ENCODE data around the gene ZNF621. TPM values are rescaled to one million over a fixed set of nuclear protein-coding genes. Genes with fewer than 3 reads are reported as not detected.

Gene ZNF621
- total and polyA plus RNA-seq, 9 of the 15 experiments (the other 6 are each of a cell fraction or from before 2014, with no cell fraction given): 4.7 to 28.9 (median 20.6) TPM

DNA sequence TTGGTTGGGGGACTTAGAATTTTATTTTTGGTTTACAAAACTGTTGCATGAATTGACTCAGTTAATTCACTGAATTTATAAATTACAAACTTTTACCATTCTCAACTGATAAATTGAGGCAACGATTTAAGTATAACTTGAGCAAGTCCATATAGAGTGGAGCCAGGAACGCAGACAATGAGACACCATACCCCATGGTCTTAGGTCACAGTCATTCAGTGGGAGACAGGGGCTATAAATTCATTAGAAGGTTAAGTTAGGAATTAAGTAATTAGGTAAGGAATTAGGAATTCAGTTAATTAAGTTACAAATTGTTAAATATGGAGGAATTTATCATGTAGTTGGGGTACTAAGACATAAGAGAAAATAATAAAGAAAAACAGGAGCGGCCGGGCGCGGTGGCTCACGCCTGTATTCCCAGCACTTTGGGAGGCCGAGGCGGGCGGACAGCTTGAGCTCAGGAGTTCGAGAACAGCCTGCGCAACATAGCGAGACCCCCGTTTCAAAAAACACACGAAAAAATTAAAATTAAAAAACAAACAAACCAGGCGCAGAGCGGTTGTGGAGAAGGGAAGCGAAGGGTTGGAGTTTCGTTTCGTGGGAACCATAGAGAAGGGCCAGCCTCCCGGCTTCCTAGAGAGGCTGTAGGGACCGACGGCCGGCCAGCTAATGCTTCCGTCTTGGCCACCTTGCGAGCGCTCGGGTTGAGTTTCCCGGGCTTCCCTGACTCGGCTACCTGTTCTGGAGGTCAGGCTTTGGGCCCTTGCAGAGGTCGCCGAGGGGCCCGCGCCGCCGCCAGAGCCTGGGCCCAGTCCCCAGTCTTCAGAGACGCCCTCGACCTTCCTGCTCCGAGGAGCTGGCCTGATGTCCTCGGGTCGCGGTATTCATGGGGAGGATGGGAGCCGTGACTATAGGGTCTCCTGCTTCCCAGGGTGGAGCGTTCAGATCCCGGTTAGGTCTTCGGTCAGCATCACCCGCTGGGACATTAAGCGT lies 48.0 kb upstream of the ZNF621 start, which contains the start of gene ZNF619 (continued):
- TF ChIP-seq TAF1 (IDR thresholded peaks at IDR 0.05; ENCODE audit: control insufficient read depth, extremely low read depth, insufficient read depth, low read length, severe bottlenecking): peak; percentile 93
- no peak for TF ChIP-seq CBX8 (IDR thresholded peaks at IDR 0.05; ENCODE audit: borderline replicate concordance, extremely low read depth, low read depth, low read length, poor library complexity, severe bottlenecking)
- TF ChIP-seq SP2 (IDR thresholded peaks at IDR 0.05; ENCODE audit: extremely low read depth, low read depth, low read length, poor library complexity, severe bottlenecking): peak; percentile 93
- peak; percentile 97 for TF ChIP-seq ZFX (CRISPR knock-in tag; IDR thresholded peaks at IDR 0.05)
- peak in 2 of 3 experiments; percentile 34 to 54 for TF ChIP-seq YY1 (IDR thresholded peaks at IDR 0.05; ENCODE audit: borderline replicate concordance in 1 of 3, control insufficient read depth in 1 of 3, extremely low read depth in 1 of 3, insufficient read depth in 3 of 3, insufficient read length in 1 of 3, insufficient replicate concordance in 2 of 3, low read depth in 1 of 3, low read length in 2 of 3)
- TF ChIP-seq SIN3A (IDR thresholded peaks at IDR 0.05; ENCODE audit: borderline replicate concordance in 2 of 2, control insufficient read depth in 1 of 2, low read depth in 2 of 2, low read length in 2 of 2): peak; percentile 58 to 66; a peak in 2 of 4 replicates
- peak; percentile 72 for TF ChIP-seq RBBP5 (IDR thresholded peaks at IDR 0.05; ENCODE audit: borderline replicate concordance, insufficient read depth, low read length, poor library complexity, severe bottlenecking)
- peak; percentile 56 for TF ChIP-seq SMAD1 (IDR thresholded peaks at IDR 0.05; ENCODE audit: low read depth, low read length, partially characterized antibody)
- peak; percentile 18 for TF ChIP-seq NEUROD1 (IDR thresholded peaks at IDR 0.05; ENCODE audit: borderline replicate concordance, low read depth, low read length, partially characterized antibody)
- TF ChIP-seq REST (IDR thresholded peaks at IDR 0.05; ENCODE audit: borderline replicate concordance): no peak; the same call in 1 of the 2 replicates
- TF ChIP-seq REST (CRISPR knock-in tag; IDR thresholded peaks at IDR 0.05; ENCODE audit: low read depth): no peak
- TF ChIP-seq UBTF (IDR thresholded peaks at IDR 0.05; ENCODE audit: borderline replicate concordance in 1 of 2, low read depth in 2 of 2, low read length in 2 of 2): peak in 1 of 2 experiments; percentile 54; a peak in 2 of 4 replicates
